ENCODE measurements around the gene MEGF11. TPM values are rescaled to one million over a fixed set of nuclear protein-coding genes. Genes with fewer than 3 reads are reported as not detected.

The MEGF11 gene
- total RNA-seq, 2 donors from 2014 or later, result not detected

DNA sequence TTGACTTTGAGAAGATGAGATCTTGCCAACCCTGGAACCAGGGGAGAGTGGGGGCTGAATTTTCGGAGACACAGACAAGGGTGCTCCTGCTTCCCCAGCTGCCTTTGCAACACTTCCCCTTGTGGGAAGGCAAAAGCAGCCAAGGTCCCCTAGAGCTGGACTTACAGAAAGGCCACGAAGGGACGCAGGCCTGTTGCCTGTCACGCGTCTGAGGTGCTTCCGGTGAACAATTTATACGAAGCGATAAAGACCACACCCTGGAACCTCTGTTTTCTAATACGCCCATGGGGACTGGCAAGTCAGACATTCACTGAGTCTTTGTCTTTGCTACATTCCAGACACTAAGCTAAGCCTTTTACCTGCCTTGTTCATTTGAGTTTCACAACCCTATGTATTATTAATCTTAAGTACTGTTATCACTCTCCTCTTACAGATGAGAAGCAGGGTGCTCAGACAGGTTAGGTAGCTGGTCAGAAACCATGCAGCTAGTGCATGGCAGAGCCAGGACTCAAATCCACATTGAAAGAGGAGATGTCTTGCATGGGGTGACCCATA is 13.2 kb downstream of the MEGF11 start:
- H3K36me3 ChIP-seq (replicated peaks in 1 of 2; ENCODE audit: insufficient read depth in 1 of 2, low read depth in 2 of 2), result no peaks in the 10 kb centered on the region
- TF ChIP-seq, protein P1, sequence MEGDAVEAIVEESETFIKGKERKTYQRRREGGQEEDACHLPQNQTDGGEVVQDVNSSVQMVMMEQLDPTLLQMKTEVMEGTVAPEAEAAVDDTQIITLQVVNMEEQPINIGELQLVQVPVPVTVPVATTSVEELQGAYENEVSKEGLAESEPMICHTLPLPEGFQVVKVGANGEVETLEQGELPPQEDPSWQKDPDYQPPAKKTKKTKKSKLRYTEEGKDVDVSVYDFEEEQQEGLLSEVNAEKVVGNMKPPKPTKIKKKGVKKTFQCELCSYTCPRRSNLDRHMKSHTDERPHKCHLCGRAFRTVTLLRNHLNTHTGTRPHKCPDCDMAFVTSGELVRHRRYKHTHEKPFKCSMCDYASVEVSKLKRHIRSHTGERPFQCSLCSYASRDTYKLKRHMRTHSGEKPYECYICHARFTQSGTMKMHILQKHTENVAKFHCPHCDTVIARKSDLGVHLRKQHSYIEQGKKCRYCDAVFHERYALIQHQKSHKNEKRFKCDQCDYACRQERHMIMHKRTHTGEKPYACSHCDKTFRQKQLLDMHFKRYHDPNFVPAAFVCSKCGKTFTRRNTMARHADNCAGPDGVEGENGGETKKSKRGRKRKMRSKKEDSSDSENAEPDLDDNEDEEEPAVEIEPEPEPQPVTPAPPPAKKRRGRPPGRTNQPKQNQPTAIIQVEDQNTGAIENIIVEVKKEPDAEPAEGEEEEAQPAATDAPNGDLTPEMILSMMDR (IDR thresholded peaks at IDR 0.05), result no peak
- TF ChIP-seq POLR2A (IDR thresholded peaks at IDR 0.05), result no peak
- intact Hi-C loops (cut with DNase I), result no loop called here
- ATAC-seq (no peak), DNase-seq (no peak)
- H3K4me1 ChIP-seq, result no peaks in the 10 kb centered on the region
- H3K4me3 ChIP-seq, result no peak overlapping the region
- no peaks in the 10 kb centered on the region for H3K27me3 ChIP-seq
- H3K9me3 ChIP-seq, result no peaks in the 10 kb centered on the region
- H3K27ac ChIP-seq, result no peak overlapping the region
- 83 to 86% methylated on average over 9 of the region's 9 CpGs for WGBS, 2 donors

DNA sequence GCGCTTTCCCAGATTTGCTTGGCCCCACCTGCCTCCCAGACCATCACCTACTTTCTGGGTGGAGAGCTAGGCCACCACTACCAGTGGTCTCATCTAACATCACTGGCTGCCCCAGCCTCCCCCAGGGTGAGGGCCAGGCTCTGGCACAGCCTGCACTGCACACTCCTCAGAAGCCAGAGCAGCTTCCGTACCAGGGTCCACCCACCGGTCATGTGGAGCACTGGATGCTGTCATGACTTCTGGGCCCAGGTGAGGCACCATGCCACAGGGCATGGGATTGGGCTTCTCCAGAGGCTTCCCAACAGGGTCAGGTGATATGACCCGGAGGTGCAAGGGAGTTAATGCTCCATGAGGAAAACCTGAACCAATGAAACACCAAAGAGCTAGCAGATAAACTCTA is 14.0 kb downstream of the MEGF11 start:
- Histone ChIP-seq H3K27me3 (no peaks in the 10 kb centered on the region), H3K4me3 (no peak overlapping the region), H3K36me3 (replicated peaks in 1 of 2; ENCODE audit: insufficient read depth in 1 of 2, low read depth in 2 of 2) (no peaks in the 10 kb centered on the region), H3K4me1 (no peaks in the 10 kb centered on the region), H3K9me3 (no peaks in the 10 kb centered on the region), H3K27ac (no peak overlapping the region)
- WGBS, 2 donors, result 90% methylated on average over 3 to 4 of the region's 4 CpGs
- intact Hi-C loops (cut with DNase I), result no loop called here
- TF ChIP-seq, protein P1 (IDR thresholded peaks at IDR 0.05), result no peak
- no peak for TF ChIP-seq POLR2A (IDR thresholded peaks at IDR 0.05)
- ATAC-seq (no peak), DNase-seq (no peak)

DNA sequence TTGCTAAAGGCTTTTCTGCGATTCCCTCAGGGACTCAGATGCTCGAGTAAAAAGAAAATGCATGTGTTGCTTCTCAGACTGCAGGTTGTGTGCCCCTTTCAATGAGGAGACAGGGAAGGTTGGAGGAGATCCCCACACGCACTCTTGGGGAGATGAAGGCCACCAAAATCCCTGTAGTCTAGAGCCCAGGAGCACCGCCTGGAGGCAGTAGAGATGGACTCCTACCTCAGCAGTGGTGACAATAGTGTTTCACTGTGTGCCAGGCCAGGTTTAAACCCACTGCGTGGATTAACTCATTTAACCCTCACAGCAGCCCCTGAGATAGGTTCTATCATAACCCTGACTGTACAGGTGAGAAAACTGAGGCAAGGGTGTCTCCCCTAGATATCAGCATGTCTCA is 15.2 kb downstream of the MEGF11 start:
- no peak overlapping the region for H3K27ac ChIP-seq
- H3K36me3 ChIP-seq (replicated peaks in 1 of 2; ENCODE audit: insufficient read depth in 1 of 2, low read depth in 2 of 2), result no peaks in the 10 kb centered on the region
- H3K27me3 ChIP-seq, result no peaks in the 10 kb centered on the region
- no peak overlapping the region for H3K4me3 ChIP-seq
- H3K9me3 ChIP-seq, result no peaks in the 10 kb centered on the region
- ATAC-seq (no peak), DNase-seq (no peak)
- 83 to 84% methylated on average over 5 of the region's 5 CpGs for WGBS, 2 donors
- no peak for TF ChIP-seq POLR2A (IDR thresholded peaks at IDR 0.05)
- TF ChIP-seq, protein P1 (IDR thresholded peaks at IDR 0.05), result no peak
- no peaks in the 10 kb centered on the region for H3K4me1 ChIP-seq
- intact Hi-C loops (cut with DNase I), result no loop called here

DNA sequence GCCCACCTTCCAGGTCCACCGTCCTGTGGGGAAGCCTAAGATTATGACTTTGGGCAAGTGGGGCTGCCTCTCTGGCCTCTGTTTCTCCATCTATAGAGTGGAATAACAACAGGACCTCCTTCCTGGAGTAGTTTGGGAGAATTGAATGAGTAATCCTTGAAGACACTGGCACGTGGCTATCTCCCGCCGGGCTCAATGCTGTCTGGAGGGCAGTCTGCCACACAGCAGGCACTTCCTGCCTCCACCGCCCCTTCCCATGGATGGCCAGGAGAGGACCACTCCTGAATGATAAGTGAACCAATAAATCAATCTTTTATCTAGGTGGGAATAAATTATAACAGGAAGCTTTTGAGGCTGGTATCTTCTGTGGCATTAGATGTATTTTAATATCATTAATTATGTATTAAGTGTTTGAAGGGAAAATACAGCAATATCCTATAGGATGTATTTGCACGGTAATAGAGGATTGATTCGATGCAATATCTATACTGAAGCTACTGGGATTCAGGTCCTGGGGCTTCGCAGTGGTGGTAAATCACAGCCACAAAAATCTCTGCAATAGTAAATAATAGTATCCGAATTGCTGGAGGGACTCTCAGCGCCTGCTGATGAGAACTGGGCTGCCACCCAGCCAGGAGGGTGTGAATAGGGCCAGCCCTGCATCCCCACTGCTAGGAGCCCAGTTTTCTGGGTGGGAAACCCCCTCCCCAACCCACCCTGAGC is 15.9 kb downstream of the MEGF11 start:
- H3K27me3 ChIP-seq, result no peaks in the 10 kb centered on the region
- no peaks in the 10 kb centered on the region for H3K4me1 ChIP-seq
- no peak overlapping the region for H3K4me3 ChIP-seq
- ATAC-seq (no peak), DNase-seq (no peak)
- no peaks in the 10 kb centered on the region for H3K9me3 ChIP-seq
- H3K36me3 ChIP-seq (replicated peaks in 1 of 2; ENCODE audit: insufficient read depth in 1 of 2, low read depth in 2 of 2), result no peaks in the 10 kb centered on the region
- no peak overlapping the region for H3K27ac ChIP-seq
- 65 to 79% methylated on average over 8 to 10 of the region's 10 CpGs for WGBS, 2 donors
- intact Hi-C loops (cut with DNase I), result no loop called here
- no peak for TF ChIP-seq POLR2A (IDR thresholded peaks at IDR 0.05)
- TF ChIP-seq, protein P1 (IDR thresholded peaks at IDR 0.05), result no peak
